OCI-LY7 (cell line): ENCODE measurements around the gene KAT14. TPM values are rescaled to one million over a fixed set of nuclear protein-coding genes. Genes with fewer than 3 reads are reported as not detected.

Source experiments
- BruUV-seq: library from RNA; stranded (reverse); fragments of 400-500 nt; replicated peaks from 2 replicates; lab custom pipeline; 2021; lab: Mats Ljungman, UMichigan
- CTCF ChIA-PET: fragments of 300-600 bp; sonication (Branson Sonifier 250); formaldehyde crosslinking; loops from one replicate; lab custom pipeline; 2022; ENCODE audit warnings: antibody characterized with exemption; ENCODE audit not compliant: unreplicated experiment; lab: Charles Lee
- POLR2A ChIA-PET: fragments of 300-600 bp; sonication (Branson Sonifier 250); formaldehyde crosslinking; loops from one replicate; lab custom pipeline; 2022; ENCODE audit warnings: antibody characterized with exemption; lab: Charles Lee
- DNase-seq: peaks from one replicate; pipeline ENCODE4 v3.0.0-alpha.2; 2015; ENCODE audit warnings: low spot score
- H2AFZ ChIP-seq: fragments of 200-600 bp; sonication (generic), shearing (Covaris generic); 2 replicates; pipeline ENCODE4 v1.6.1; 2014; ENCODE audit warnings: mild to moderate bottlenecking, antibody characterized with exemption, low read length, moderate library complexity
- H3K27ac ChIP-seq: fragments of 200-600 bp; sonication (generic); 2 replicates; pipeline ENCODE4 v1.5.1; 2014; ENCODE audit warnings: mixed run types, low read depth, mild to moderate bottlenecking, moderate library complexity, low read length, inconsistent platforms; ENCODE audit not compliant: poor library complexity, severe bottlenecking
- H3K36me3 ChIP-seq: fragments of 200-600 bp; sonication (generic); 2 replicates; pipeline ENCODE4 v1.6.1; 2014; ENCODE audit warnings: mild to moderate bottlenecking, antibody characterized with exemption, low read length, moderate library complexity, mixed read lengths; ENCODE audit not compliant: insufficient read depth
- H3K4me1 ChIP-seq: fragments of 200-600 bp; sonication (generic); 2 replicates; pipeline ENCODE4 v1.5.1; 2014; ENCODE audit warnings: mild to moderate bottlenecking, low read length; ENCODE audit not compliant: insufficient read depth, poor library complexity, severe bottlenecking
- H3K4me2 ChIP-seq: fragments of 200-600 bp; sonication (generic); 2 replicates; pipeline ENCODE4 v1.6.1; 2014; ENCODE audit warnings: mild to moderate bottlenecking, low read length
- H3K4me3 ChIP-seq: fragments of 200-600 bp; sonication (generic); 2 replicates; pipeline ENCODE4 v1.5.1; 2014; ENCODE audit warnings: mild to moderate bottlenecking, low read depth, low read length; ENCODE audit not compliant: poor library complexity, severe bottlenecking
- H3K79me2 ChIP-seq: fragments of 200-600 bp; sonication (generic); 2 replicates; pipeline ENCODE4 v1.6.1; 2016; ENCODE audit warnings: low read depth, mild to moderate bottlenecking, low read length, moderate library complexity, mixed read lengths; ENCODE audit not compliant: insufficient read depth
- H3K9me2 ChIP-seq: fragments of 200-600 bp; sonication (generic); 2 replicates; pipeline ENCODE4 v1.6.1; 2016; ENCODE audit warnings: mild to moderate bottlenecking, low read length, mixed read lengths; ENCODE audit not compliant: insufficient read depth
- H3K9me3 ChIP-seq: fragments of 200-600 bp; sonication (generic); 2 replicates; pipeline ENCODE4 v1.6.1; 2014; ENCODE audit warnings: mild to moderate bottlenecking, mixed run types, low read length, mixed read lengths
- H4K20me1 ChIP-seq: fragments of 200-600 bp; sonication (generic); 2 replicates; pipeline ENCODE4 v1.6.1; 2014; ENCODE audit warnings: mild to moderate bottlenecking, antibody characterized with exemption, low read length, moderate library complexity, mixed read lengths; ENCODE audit not compliant: insufficient read depth
- EZH2phosphoT487 ChIP-seq: fragments of 200-600 bp; sonication (generic); IDR thresholded peaks from 2 replicates; pipeline ENCODE4 v1.6.1; 2018; ENCODE audit warnings: low read depth, borderline replicate concordance, mild to moderate bottlenecking, mixed run types, antibody characterized with exemption, low read length, moderate library complexity, mixed read lengths
- intact Hi-C: fragments of 100-400 bp; cut with micrococcal nuclease; formaldehyde crosslinking; loops from one replicate; pipeline ENCODE4 v1.10.0; 2022; ENCODE audit not compliant: unreplicated experiment
- total RNA-seq, 2 experiments: library from RNA; depleted of rRNA in 1 of 2; stranded (reverse); fragments of >200 nt in 1 of 2; shearing (Covaris generic) in 1 of 2; gene quantifications; 2 replicates each; pipeline ENCODE4 v1.2.3, GENCODE V29; 2014 to 2022
- TF ChIP-seq, protein P1 (sequence below): fragments of 200-600 bp; sonication (generic); conservative IDR thresholded peaks from 2 replicates; pipeline ENCODE4 v1.5.1; 2014; ENCODE audit warnings: mild to moderate bottlenecking, antibody characterized with exemption, low read length, moderate library complexity, mixed read lengths

Gene KAT14
- total RNA-seq, 2 experiments from 2014 or later, result 13.1 to 19.6 TPM

DNA sequence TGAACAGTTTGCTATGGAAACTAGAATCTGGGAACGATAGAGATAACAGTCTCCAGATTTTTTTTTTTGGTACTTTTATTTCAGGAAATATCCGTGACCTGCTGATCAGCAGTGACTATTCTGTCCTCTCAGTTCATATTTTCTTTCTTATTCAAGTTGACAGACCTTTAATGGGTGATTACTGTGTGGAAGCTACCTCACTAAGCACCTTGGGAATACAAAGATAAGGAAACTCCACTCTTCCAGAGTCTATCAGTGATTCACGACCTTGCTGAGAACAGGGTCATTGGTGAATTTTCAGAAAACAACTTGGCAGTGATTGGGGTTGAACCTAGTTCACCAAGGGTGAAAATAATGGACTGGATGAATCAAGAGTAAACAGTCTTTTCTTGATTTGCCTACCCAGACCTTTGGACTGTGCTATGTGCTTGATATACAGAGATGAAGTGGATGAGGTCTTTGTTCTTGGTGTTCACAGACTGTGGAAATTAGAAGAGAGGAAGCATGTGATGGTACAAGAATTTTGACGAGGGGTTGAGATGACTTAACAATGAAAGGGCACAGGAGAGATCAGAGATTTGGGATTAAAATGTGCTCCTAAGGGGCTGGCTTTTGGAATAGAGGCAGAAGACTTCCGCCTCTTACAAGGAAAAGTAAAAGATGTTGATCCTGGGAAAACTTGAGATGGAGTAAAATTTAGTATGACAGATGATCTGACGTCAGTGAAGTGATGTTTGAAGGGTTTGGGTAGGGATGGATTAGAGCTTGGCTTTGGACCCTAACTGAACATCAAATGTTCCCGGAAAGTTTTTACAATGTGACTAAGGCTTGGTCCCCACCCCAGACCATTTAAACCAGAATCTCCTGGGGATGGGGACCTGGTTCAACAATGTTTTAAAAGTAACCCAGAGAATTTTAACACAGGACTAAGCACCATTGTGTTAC is 1.2 kb downstream of the KAT14 start:
- Histone ChIP-seq H3K4me2 (peak overlapping the region; percentile 100), H3K4me1 (peaks cover 19% of the 10 kb centered on the region), H4K20me1 (no peaks in the 10 kb centered on the region), H3K9me3 (no peaks in the 10 kb centered on the region), H3K9me2 (no peaks in the 10 kb centered on the region), H3K79me2 (peaks cover 32% of the 10 kb centered on the region), H3K4me3 (peak overlapping the region; percentile 99), H3K27ac (peak overlapping the region; percentile 57), H3K36me3 (peaks cover 25% of the 10 kb centered on the region), H2AFZ (peak overlapping the region; percentile 98; the same call in 1 of the 2 replicates)
- TSS peak; percentile 72 for BruUV-seq
- ChIA-PET CTCF (no interaction called here), POLR2A (interaction anchor here (0.9 to 1.4 kb wide), 3 partner anchors 10 to 149 kb away, joined by 3 to 4 read pairs (median 3); partner anchors contain the start of gene ZNF133)
- TF ChIP-seq EZH2phosphoT487, result no peak
- TF ChIP-seq, protein P1, sequence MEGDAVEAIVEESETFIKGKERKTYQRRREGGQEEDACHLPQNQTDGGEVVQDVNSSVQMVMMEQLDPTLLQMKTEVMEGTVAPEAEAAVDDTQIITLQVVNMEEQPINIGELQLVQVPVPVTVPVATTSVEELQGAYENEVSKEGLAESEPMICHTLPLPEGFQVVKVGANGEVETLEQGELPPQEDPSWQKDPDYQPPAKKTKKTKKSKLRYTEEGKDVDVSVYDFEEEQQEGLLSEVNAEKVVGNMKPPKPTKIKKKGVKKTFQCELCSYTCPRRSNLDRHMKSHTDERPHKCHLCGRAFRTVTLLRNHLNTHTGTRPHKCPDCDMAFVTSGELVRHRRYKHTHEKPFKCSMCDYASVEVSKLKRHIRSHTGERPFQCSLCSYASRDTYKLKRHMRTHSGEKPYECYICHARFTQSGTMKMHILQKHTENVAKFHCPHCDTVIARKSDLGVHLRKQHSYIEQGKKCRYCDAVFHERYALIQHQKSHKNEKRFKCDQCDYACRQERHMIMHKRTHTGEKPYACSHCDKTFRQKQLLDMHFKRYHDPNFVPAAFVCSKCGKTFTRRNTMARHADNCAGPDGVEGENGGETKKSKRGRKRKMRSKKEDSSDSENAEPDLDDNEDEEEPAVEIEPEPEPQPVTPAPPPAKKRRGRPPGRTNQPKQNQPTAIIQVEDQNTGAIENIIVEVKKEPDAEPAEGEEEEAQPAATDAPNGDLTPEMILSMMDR, result no peak
- intact Hi-C loops, result loop anchor here (5.0 to 10.0 kb wide), 2 partner anchors 148 to 634 kb away; partner anchors contain the start of gene ZNF133
- DNase-seq, result peak; percentile 25

DNA sequence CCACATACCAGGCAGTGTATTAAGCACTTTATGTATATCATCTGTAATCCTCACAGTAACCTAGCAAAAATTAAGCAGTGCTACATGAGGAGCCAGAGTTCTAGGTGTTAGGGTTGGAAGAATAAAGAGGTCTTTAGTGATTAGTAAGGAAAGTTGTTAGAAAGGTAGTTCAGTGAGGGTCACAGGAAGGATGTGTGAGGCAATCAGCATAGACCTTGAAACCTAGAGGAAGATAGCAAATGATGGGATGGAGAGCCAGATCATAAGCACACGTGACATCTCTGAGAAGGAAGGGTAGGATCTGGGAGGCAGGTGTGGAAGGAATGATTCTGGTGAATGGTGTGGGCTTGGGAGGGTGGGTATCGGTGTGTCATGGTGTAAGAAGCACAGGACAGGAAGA is 2.2 kb downstream of the KAT14 start:
- no peak overlapping the region for H2AFZ ChIP-seq
- peaks cover 33% of the 10 kb centered on the region for H3K36me3 ChIP-seq
- H3K4me1 ChIP-seq, result peaks cover 19% of the 10 kb centered on the region
- no TSS peak for BruUV-seq
- POLR2A ChIA-PET, result interaction anchor here (0.7 kb wide), 1 partner anchor 136 kb away, joined by 4 read pairs; no protein-coding TSS in a partner anchor
- peak overlapping the region; percentile 100 for H3K4me2 ChIP-seq
- H3K27ac ChIP-seq, result no peak overlapping the region
- DNase-seq, result no peak
- CTCF ChIA-PET, result no interaction called here
- peaks cover 32% of the 10 kb centered on the region for H3K79me2 ChIP-seq
- H3K9me2 ChIP-seq, result no peaks in the 10 kb centered on the region
- H3K9me3 ChIP-seq, result no peaks in the 10 kb centered on the region
- no peaks in the 10 kb centered on the region for H4K20me1 ChIP-seq
- H3K4me3 ChIP-seq, result peak overlapping the region; percentile 99
- TF ChIP-seq EZH2phosphoT487, result no peak
- TF ChIP-seq, protein P1, result no peak
- intact Hi-C loops, result loop anchor here (5.0 to 10.0 kb wide), 2 partner anchors 147 to 635 kb away; partner anchors contain the start of gene ZNF133
